H1 (cell line): ENCODE data around the gene DGKD. TPM values are rescaled to one million over a fixed set of nuclear protein-coding genes. Genes with fewer than 3 reads are reported as not detected.

Source experiments
- CHD2 ChIP-seq: IDR thresholded peaks from 2 replicates; pipeline ENCODE4 v1.6.1; 2012; ENCODE audit warnings: low read length, improper control_type of control experiment
- KDM4A ChIP-seq: IDR thresholded peaks from one replicate; pipeline ENCODE4 v1.7.1; 2012; ENCODE audit warnings: low read depth, mild to moderate bottlenecking, moderate library complexity, low read length, inconsistent platforms; ENCODE audit not compliant: severe bottlenecking
- RBBP5 ChIP-seq: IDR thresholded peaks from 2 replicates; pipeline ENCODE4 v1.7.1; 2012; ENCODE audit warnings: low read depth, mild to moderate bottlenecking, inconsistent platforms, low read length, moderate library complexity, borderline replicate concordance
- SP2 ChIP-seq: IDR thresholded peaks from 2 replicates; pipeline ENCODE4 v1.6.1; 2012; ENCODE audit warnings: mild to moderate bottlenecking, low read length, inconsistent platforms
- ZNF274 ChIP-seq: IDR thresholded peaks from 2 replicates; pipeline ENCODE4 v1.7.0; 2012; ENCODE audit warnings: low read length, borderline replicate concordance; ENCODE audit errors: extremely low read depth
- polyA plus RNA-seq, 7 experiments: library from polyadenylated mRNA; depleted of rRNA in 3 of 7; stranded (reverse) in 5 of 7; unstranded in 2 of 7; fragments of >200 nt in 5 of 7; fragments of 200-250 nt in 2 of 7; gene quantifications; 1 replicate in 5 of 7; 2 replicates in 1 of 7; 4 replicates in 1 of 7; pipeline versions ENCODE4 v1.2.1 to v1.2.3, GENCODE V29; 2011 to 2013; ENCODE audit warnings: missing spikeins in 2 of 7, mixed read lengths in 2 of 7
- small RNA-seq: library from polyadenylated mRNA; stranded (forward); fragments of <200 nt; extraction: miRNeasy Mini kit (QIAGEN cat#:217004); gene quantifications from one replicate; pipeline ENCODE3, GENCODE V24; 2013; ENCODE audit not compliant: insufficient read depth
- total RNA-seq: library from RNA; stranded (reverse); fragmentation: NEBNext Ultra II Directional; extraction: Animal tissue kit (Norgen Biotek cat#: 25700); gene quantifications from 2 replicates; pipeline ENCODE4 v1.2.1, GENCODE V29; 2021

The DGKD gene
- total and polyA plus RNA-seq, 2 of the 8 experiments (the other 6 are each of a cell fraction or from before 2014, with no cell fraction given) = 7.7 to 30.9 TPM

GRCh38 chr2:233519787-233520611, 165.7 kb downstream of the DGKD start (continued):
- TF ChIP-seq ZNF274 = no peak
- no peak for TF ChIP-seq KDM4A
- no peak for TF ChIP-seq SP2
- no peak for TF ChIP-seq CHD2
- no peak for TF ChIP-seq RBBP5

Small RNA genes lying within 50 kb of the gene (small RNA-seq; reads per million reads assigned to genes)
- gene RF00019 = not detected

Other genes starting within 250 kb of the DGKD start
- 28.5 and 31.0 TPM in 2 replicates for gene ATG16L1, start 102.8 kb upstream of the DGKD start, total RNA-seq
- gene ATG16L1, start 102.8 kb upstream of the DGKD start, polyA plus RNA-seq (2011; rRNA removed) = 18.3 and 19.8 TPM in 2 replicates
- not detected in 2 replicates for gene SAG, start 46.7 kb upstream of the DGKD start, total RNA-seq
- gene SAG, start 46.7 kb upstream of the DGKD start, polyA plus RNA-seq (2011; rRNA removed) = not detected in 2 replicates
- 12.0 and 12.9 TPM in 2 replicates for gene USP40, start 212.3 kb downstream of the DGKD start, total RNA-seq
- gene USP40, start 212.3 kb downstream of the DGKD start, polyA plus RNA-seq (2011; rRNA removed) = 15.7 and 17.4 TPM in 2 replicates